RWPE2 (cell line): ENCODE results near the gene EPHB4.

Experiments used
- ATAC-seq: fragments of 200-7000 bp; cut with Tn5 transposase; 3 replicates; pipeline ENCODE4 v1.9.1; 2021; ENCODE audit warnings: low read depth
- DNase-seq: peaks from one replicate; pipeline ENCODE4 v3.0.0-alpha.2; 2020; ENCODE audit warnings: low spot score
- H3K27ac ChIP-seq: fragments of 450-650 bp; 2 replicates; pipeline ENCODE4 v1.5.1; 2017; ENCODE audit warnings: mild to moderate bottlenecking; ENCODE audit not compliant: poor library complexity, severe bottlenecking
- H3K27me3 ChIP-seq: fragments of 250-450 bp; sonication (Bioruptor Pico); 2 replicates; pipeline ENCODE4 v1.5.1; 2021; ENCODE audit warnings: mild to moderate bottlenecking, moderate library complexity; ENCODE audit not compliant: insufficient read depth, poor library complexity, severe bottlenecking
- H3K36me3 ChIP-seq: fragments of 250-450 bp; sonication (Bioruptor Pico); 2 replicates; pipeline ENCODE4 v1.5.1; 2020; ENCODE audit warnings: low read depth, mild to moderate bottlenecking, moderate library complexity
- H3K4me1 ChIP-seq: fragments of 250-450 bp; sonication (Bioruptor Pico); 2 replicates; pipeline ENCODE4 v1.5.1; 2021; ENCODE audit warnings: mild to moderate bottlenecking, moderate library complexity; ENCODE audit not compliant: insufficient read depth, poor library complexity, severe bottlenecking
- H3K4me3 ChIP-seq: fragments of 250-450 bp; sonication (Bioruptor Pico); 2 replicates; pipeline ENCODE4 v1.5.1; 2021; ENCODE audit warnings: mild to moderate bottlenecking, moderate library complexity; ENCODE audit not compliant: severe bottlenecking
- H3K9me3 ChIP-seq: fragments of 250-450 bp; sonication (Bioruptor Pico); 2 replicates; pipeline ENCODE4 v1.5.1; 2021; ENCODE audit warnings: mild to moderate bottlenecking, moderate library complexity; ENCODE audit not compliant: severe bottlenecking
- CTCF ChIP-seq: fragments of 450-650 bp; IDR thresholded peaks from one replicate; pipeline ENCODE4 v1.5.1; 2017; ENCODE audit warnings: mild to moderate bottlenecking, moderate library complexity; ENCODE audit not compliant: poor library complexity, severe bottlenecking

Gene EPHB4

GRCh38 chr7:100873599-100874299, 46.4 kb upstream of the EPHB4 start:
- Histone ChIP-seq H3K27ac (peak overlapping the region; percentile 71), H3K36me3 (peaks cover 81% of the 10 kb centered on the region), H3K27me3 (no peaks in the 10 kb centered on the region), H3K4me1 (peaks cover 14% of the 10 kb centered on the region), H3K9me3 (no peaks in the 10 kb centered on the region), H3K4me3 (no peak overlapping the region)
- ATAC-seq (no peak), DNase-seq (no peak)
- TF ChIP-seq CTCF: no peak

- Histone ChIP-seq H3K9me3 (no peaks in the 10 kb centered on the region), H3K36me3 (peaks cover 47% of the 10 kb centered on the region), H3K4me1 (peaks cover 18% of the 10 kb centered on the region), H3K4me3 (peak overlapping the region; percentile 83), H3K27ac (peak overlapping the region; percentile 98), H3K27me3 (no peaks in the 10 kb centered on the region)
- TF ChIP-seq CTCF: no peak
- ATAC-seq (no peak), DNase-seq (no peak)
Measured at GRCh38 chr7:100867776-100868485, 40.6 kb upstream of the EPHB4 start.

GRCh38 chr7:100867040-100867775, 39.9 kb upstream of the EPHB4 start, which contains the start of gene TRIP6:
TSS of gene TRIP6 (plus strand) at chr7:100867387. CDS start at chr7:100867498, 111 bp downstream.
- peak; percentile 92 for DNase-seq
- Histone ChIP-seq H3K4me1 (peaks cover 18% of the 10 kb centered on the region), H3K4me3 (peak within 1 kb of the TSS; percentile 83), H3K9me3 (no peaks in the 10 kb centered on the region), H3K36me3 (peaks cover 42% of the 10 kb centered on the region), H3K27me3 (no peaks in the 10 kb centered on the region), H3K27ac (peak within 1 kb of the TSS; percentile 98)
- no peak for TF ChIP-seq CTCF
- peak; percentile 44 for ATAC-seq

GRCh38 chr7:100866729-100867039, 39.4 kb upstream of the EPHB4 start:
- DNase-seq: no peak
- TF ChIP-seq CTCF: no peak
- no peaks in the 10 kb centered on the region for H3K27me3 ChIP-seq
- peaks cover 39% of the 10 kb centered on the region for H3K36me3 ChIP-seq
- peak overlapping the region; percentile 98 for H3K27ac ChIP-seq
- peaks cover 18% of the 10 kb centered on the region for H3K4me1 ChIP-seq
- ATAC-seq: no peak
- no peaks in the 10 kb centered on the region for H3K9me3 ChIP-seq
- peak overlapping the region; percentile 83 for H3K4me3 ChIP-seq
